Raji (cell line): ENCODE results near the gene TMCO2.

Source experiments
- POLR2A ChIP-seq: IDR thresholded peaks from 2 replicates; pipeline ENCODE4 v1.6.1; 2011; ENCODE audit warnings: low read depth, low read length, control low read depth; ENCODE audit not compliant: insufficient read depth

Gene TMCO2

DNA sequence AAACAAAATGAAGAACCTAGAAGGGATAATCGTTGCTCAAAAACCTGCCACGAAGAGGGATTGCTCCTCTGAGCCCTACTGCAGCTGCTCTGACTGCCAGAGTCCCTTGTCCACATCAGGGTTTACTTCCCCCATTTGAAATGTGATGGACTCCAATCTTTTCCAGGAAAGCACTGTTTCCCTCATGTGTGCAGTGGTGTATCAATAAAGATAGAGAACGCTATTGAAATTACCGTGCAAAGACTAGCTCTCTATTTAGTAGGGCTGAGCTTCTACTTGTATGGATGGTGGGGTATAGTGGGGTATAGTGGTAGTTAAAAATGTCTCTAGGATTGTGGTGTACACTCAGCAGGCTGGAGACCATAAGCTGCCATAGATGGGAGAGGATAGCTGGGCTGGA lies 3.7 kb downstream of the TMCO2 start:
- no peak for TF ChIP-seq POLR2A

DNA sequence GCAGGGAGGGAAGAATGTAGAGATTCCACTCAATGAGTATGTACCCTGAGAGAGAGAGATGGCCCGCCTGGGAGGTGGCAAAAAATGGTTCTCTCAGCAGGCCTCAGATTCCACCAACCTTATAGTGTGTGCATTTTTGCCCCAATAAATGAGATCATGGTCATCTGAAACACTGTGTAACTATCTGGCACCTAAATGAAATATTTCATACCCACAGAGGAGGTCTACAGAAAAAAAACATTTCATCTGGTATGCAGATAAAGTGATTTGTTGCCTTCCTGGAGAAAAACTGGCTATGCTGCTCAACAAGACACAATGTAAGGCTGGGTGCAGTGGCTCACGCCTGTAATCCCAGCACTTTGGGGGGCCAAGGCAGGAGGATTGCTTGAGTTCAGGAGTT lies 4.9 kb downstream of the TMCO2 start:
- no peak for TF ChIP-seq POLR2A

DNA sequence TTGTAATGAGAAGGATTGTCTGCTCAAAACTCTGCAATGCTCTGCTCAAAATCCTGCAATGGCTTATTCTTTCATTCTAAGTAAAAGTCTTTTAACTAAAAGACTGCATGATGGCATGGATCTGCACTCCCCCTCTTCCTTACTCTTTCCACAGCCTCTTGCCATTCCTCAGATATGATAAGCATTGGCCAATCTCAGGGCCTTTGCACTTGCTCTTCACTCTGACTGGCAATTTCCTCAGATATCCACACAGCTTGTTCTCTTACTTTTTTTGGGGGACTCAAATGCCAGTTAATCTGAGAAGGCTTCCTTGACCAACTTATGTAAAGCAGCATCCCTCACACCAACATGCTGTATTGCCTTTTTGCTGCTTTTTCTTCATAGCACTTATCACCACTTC lies 7.5 kb downstream of the TMCO2 start:
- TF ChIP-seq POLR2A: no peak

DNA sequence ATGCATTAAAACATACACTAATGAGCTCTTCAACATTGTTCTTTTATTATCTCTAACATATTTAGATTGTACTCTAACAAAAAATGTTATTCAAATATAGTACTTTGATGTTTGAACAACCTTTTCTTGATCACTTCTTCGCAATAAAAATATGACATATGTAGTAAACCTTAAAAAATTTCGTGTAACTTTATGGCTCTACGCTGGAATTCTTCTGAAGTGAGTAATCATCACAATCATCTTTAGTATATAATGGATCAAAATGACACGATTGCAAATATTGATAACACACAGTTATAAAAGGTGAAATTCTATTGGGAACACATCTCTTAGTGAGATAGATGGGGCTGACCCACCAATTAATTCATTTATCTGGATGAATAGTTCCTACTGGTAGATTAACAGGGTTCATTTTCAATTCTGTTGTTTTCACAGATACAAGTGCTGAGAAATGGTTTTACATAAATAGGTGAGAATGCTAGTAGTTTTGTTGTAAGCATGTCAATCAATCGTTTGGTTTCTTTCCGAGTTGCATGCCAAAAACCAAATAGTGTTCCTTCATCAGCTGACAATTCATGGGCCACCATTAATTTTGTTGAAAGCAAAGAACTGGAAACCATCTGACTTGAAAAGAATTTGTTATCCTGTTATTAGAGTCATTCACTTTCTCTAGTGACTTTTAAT lies 8.8 kb downstream of the TMCO2 start:
- TF ChIP-seq POLR2A: no peak

DNA sequence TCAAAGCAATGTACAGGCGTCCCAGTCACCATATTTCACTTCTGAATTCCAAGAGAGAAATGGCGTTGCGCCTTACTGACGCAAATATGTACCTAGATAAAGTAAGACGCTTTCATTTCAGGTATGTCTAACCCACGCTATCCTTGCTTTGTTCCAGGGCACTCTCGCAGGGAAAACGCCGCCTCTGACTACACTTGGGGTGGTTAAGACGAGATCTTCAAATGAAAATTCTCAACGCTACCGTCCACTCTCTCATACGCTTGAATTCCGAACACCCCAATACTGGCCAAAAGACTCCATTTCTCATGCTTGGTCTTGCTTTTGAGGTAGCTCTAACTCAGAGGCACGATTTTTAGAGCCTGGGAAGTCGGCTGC lies 9.6 kb downstream of the TMCO2 start:
- TF ChIP-seq POLR2A: no peak

DNA sequence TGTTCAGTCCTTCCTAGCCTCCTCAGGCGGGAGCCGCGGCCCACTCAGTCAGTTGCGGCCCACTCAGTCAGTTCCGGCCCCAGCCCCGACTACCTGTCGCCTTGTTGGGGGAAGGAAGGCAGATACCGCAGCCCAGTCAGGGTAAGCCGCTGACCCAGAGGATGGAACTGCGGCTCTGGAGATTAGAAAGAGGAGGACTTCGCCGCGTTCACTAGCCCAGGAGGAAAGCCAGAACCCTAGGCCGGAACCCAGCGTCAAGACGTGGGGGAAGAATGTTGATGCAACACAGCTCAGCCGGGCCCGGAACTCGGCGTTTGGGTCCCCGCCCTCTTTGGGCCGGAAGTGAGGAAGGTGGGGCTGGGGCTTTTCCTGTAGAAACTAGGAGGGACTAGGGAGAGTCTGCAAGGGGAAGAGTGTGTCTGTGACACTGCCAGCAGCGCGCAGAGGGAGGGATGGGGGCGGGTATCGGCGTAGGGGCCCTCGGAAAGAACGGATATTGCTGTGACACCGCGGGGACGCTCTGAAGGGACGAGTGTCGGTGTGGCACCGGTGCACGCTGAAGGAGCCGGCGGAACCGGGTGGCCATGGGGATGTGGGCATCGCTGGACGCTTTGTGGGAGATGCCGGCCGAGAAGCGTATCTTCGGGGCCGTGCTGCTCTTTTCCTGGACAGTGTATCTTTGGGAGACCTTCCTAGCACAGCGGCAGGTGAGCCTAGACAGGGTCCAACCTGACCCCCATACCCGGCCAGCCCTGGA lies 10.1 kb downstream of the TMCO2 start, which contains the start of gene ZMPSTE24:
Gene ZMPSTE24 (plus strand): TSS at position 549 of the 757 bp plus-strand sequence. CDS start 36 bp downstream, at position 585.
- TF ChIP-seq POLR2A: peak; percentile 95

DNA sequence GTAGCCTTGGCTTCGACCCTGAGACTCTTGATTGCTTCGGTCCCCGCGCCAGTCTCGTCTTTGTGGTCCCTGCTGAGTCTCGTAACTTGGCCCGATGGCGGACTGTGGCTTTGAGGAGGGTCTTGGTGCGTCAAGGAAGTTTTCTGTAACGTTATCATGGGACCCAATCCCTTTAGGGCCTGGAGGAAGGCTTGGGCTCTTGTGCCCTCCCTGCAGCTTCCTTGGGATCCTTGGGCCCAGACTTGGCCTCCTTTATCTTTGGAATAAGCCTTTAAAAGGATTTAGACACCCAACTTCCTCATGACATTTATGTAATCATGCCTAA lies 10.7 kb downstream of the TMCO2 start:
- TF ChIP-seq POLR2A: no peak

DNA sequence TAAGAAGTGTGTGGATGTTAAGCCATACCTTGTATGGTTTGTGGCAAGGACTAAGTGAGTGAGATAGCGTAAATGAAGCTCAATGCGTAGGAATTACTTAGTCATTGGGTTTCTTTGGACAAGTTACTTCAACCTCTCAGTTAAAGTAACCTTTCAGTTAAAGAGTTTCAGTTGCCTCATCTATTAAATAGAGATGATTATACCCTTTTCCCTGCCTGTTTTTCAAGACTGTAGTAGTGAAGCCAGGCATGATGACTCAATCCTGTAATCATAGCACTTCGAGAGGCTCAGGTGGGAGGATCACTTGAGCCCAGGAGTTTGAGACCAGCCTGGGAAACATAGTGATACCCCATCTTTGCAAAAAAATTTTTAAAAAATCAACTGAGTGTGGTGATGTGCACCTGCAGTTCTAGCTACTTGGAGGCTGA lies 16.6 kb downstream of the TMCO2 start:
- TF ChIP-seq POLR2A: no peak

DNA sequence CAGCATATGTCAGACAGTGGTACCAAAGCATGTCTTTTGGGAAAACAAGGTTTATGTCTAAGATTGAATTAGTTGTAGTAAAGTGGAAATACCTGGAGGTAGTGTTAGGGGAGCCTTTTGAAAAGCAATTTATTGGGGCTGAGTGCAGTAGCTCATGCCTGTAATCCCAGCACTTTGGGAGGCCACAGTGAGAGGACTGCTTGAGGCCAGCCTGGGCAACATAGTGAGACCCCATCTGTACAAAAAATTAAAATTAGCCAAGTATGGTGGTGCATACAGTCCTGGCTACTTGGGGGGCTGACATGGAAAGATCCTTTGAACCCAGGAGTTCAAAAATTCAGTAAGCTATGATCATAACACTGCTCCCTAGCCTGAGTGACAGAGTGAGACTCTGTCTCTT lies 17.6 kb downstream of the TMCO2 start:
- TF ChIP-seq POLR2A: no peak

DNA sequence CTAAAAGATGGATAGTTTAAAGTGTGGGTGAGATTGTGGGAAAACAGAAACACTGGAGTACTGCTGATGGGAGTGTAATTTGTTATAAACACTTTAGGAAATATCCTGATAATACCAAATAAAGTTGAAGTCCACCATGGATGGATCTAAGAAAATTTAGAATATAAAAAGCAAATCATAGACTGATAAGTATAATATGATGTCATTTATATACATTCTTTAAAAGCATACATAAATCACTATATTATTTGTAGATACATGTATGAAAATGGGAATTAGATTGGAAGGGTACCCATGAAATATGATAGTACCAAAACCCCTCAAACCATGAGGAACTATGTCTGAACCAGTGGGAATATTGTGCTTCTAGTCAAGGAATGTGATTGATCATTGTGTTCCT lies 18.2 kb downstream of the TMCO2 start:
- TF ChIP-seq POLR2A: no peak

DNA sequence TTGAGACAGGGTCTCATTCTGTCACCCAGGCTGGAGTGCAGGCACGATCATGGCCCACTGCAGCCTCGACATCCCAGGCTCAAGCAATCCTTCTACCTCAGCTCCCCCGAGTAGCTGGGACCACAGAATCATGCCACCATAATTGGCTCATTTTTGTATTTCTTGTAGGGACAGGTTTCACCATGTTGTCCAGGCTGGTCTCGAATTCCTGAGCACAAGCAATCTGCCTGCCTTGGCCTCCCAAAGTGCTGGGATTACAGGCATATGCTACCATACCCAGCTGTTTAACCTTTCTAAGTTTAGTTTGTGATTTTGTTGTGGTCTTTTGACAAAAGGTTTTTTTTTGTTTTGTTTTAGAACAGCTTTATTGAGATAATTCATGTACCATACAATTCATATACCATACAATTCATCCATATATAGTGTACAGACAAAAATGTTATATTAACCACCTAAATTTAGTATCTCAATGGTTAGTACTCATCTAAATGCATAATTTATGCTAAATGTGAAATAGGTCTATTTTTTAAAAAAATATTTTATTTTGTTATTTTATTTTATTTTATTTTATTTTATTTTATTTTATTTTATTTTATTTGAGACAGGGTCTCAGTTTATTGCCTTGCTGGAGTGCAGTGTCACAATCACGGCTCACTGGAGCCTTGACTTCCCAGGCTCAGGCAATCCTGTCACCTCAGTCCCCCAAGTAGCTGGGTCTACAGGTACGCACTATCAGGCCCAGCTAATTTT lies 19.2 kb downstream of the TMCO2 start:
- TF ChIP-seq POLR2A: no peak

DNA sequence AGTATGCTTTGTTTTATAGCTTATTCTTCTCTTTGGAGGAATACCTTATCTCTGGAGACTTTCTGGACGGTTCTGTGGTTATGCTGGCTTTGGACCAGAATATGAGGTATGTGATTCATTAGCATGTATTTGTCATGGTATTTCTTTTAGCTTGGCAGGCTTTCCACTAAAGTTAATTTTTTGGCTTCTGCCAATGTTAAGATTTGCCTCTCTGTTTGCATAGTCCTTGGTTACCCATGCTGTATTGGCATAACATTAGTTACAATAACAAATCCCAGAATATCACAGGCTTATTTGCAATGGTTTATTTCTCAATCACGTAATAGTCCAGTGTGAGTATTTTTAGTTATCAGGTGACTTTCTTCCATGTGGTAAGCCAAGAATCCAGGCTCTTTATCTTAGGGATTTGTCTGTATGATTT lies 20.0 kb downstream of the TMCO2 start:
- no peak for TF ChIP-seq POLR2A

DNA sequence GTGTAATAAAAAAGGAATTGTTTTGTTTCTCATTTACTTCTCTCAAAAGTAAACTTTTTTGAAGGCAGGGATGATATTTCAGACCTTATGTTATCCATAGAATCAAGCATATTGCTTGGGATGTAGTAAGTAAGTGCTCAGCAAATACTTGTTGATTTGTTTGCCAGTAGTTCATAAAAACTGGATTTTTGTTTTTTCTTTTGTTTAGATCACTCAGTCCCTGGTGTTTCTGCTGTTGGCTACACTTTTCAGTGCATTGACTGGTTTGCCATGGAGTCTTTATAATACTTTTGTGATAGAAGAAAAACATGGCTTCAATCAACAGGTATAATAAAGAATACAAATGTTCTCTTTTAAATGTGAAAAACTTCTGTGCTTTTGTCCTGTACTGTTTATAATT lies 20.5 kb downstream of the TMCO2 start:
- TF ChIP-seq POLR2A: no peak

DNA sequence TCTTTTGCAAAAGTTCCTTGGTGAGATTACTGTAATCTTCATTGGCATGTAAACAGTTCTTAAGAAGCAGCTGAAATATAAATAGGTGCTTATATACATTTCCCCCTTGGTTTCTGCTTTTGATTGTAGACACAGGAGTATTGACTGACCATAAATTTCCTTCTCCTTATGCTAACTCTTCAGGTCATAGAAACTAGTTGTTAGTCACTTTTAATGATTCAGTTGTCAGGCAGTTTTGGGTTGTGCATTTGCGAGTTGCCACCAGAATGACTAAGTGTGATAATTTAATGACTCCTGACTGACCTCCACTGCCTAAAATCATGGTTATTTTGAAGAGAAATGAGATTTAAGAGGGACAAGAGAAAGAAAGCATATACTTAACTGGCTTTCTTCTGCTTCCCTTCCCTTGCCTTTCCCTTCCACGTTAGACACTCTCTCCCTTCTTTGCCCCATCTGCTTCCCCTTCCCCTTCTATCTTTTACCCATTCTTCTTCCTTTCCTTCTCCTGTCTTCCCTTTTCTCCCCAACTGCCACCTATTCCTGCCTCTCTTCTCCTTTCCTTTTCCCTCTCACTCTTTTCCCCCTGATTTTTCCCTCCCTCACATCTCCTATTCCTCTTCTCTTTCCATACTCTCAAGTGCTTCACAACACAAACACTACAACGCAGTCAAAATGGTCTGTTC lies 22.6 kb downstream of the TMCO2 start:
- no peak for TF ChIP-seq POLR2A

DNA sequence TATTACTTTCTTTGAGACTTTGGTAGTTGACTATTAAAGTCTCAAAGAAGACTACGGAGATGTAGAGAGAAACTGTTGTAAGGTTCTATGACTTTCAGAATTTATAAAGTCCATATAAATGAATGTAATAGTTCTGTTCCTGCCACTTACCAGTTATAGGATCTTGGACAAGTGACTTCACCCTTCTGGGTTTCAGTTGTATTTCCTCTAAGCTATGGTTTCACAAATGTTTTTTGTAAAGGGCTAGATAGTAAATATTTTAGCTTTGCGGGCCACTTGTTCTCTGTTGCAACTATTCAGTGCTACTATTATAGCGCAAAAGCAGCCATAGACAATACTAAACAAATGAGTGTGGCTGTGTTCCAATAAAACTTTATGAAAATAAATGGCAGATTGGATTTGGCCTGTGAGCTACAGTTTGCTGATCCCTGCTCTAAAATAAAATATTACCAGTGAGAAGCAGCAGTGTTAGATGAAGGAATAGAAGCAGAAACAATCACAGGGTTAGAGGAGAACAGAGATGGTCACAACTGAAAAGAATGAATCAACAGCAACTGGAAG lies 25.0 kb downstream of the TMCO2 start:
- TF ChIP-seq POLR2A: no peak
